ENCODE measurements around the gene MLLT3.

DNA sequence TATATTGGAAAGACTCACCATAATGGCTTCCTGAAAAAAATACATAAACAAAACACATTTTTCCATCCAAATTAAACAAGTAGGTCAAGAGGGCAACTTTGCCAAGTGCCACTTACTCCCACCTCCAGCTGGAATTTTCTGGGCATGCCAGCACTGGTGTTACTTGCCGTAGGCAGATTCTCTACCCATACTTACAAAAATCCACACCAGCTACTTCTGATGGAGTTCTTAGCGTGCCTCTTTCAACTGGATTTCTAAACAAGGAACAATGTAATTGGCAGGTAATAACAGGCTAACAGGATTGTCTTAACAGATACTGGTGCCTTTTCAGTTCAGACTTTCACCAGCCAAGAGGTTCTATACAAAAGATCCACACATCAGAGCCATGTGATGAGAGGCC is 301.4 kb downstream of the MLLT3 start:
- TF ChIP-seq, protein P1, sequence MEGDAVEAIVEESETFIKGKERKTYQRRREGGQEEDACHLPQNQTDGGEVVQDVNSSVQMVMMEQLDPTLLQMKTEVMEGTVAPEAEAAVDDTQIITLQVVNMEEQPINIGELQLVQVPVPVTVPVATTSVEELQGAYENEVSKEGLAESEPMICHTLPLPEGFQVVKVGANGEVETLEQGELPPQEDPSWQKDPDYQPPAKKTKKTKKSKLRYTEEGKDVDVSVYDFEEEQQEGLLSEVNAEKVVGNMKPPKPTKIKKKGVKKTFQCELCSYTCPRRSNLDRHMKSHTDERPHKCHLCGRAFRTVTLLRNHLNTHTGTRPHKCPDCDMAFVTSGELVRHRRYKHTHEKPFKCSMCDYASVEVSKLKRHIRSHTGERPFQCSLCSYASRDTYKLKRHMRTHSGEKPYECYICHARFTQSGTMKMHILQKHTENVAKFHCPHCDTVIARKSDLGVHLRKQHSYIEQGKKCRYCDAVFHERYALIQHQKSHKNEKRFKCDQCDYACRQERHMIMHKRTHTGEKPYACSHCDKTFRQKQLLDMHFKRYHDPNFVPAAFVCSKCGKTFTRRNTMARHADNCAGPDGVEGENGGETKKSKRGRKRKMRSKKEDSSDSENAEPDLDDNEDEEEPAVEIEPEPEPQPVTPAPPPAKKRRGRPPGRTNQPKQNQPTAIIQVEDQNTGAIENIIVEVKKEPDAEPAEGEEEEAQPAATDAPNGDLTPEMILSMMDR (IDR thresholded peaks at IDR 0.05) = no peak
- TF ChIP-seq E2F4 (CRISPR knock-in tag; IDR thresholded peaks at IDR 0.05; ENCODE audit: borderline replicate concordance, low read depth) (no peak), TEAD4 (CRISPR knock-in tag; IDR thresholded peaks at IDR 0.05) (no peak), MAX (CRISPR knock-in tag; IDR thresholded peaks at IDR 0.05) (no peak), GTF2I (CRISPR knock-in tag; conservative IDR thresholded peaks at IDR 0.05) (no peak), CBFB (CRISPR knock-in tag; IDR thresholded peaks at IDR 0.05; ENCODE audit: low read depth) (no peak), CDX4 (CRISPR knock-in tag; IDR thresholded peaks at IDR 0.05; ENCODE audit: borderline replicate concordance) (no peak), PRDM15 (CRISPR knock-in tag; IDR thresholded peaks at IDR 0.05) (no peak)
- TF ChIP-seq, protein P2, sequence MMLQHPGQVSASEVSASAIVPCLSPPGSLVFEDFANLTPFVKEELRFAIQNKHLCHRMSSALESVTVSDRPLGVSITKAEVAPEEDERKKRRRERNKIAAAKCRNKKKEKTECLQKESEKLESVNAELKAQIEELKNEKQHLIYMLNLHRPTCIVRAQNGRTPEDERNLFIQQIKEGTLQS (CRISPR knock-in tag; conservative IDR thresholded peaks at IDR 0.05) = no peak
